Measurements from ENCODE around the gene YJU2.
"Not testable (repeated sequence)": the region's sequence is repeated elsewhere in the genome, so short reads cannot be mapped to it uniquely, and the experiment has no call there.

Gene YJU2

GRCh38 chr19:4267101-4267900 is 20.4 kb downstream of the YJU2 start:
- peak; percentile 32 to 43 for DNase-seq (ENCODE audit: low read depth in 2 of 2, low spot score in 1 of 2)

- DNase-seq (ENCODE audit: low read depth in 2 of 2, low spot score in 1 of 2), result no peak
These were observed 21.3 kb downstream of the YJU2 start for GRCh38 chr19:4267901-4268815.

GRCh38 chr19:4268816-4269430 is 22.0 kb downstream of the YJU2 start:
- no peak for DNase-seq (ENCODE audit: low read depth in 2 of 2, low spot score in 1 of 2)

- DNase-seq (ENCODE audit: low read depth in 2 of 2, low spot score in 1 of 2), result no peak
These were observed 26.0 kb downstream of the YJU2 start for GRCh38 chr19:4272894-4273293.

GRCh38 chr19:4274321-4274686 is 27.4 kb downstream of the YJU2 start:
- DNase-seq (ENCODE audit: low read depth in 2 of 2, low spot score in 1 of 2), result not testable (repeated sequence)

- DNase-seq (ENCODE audit: low read depth in 2 of 2, low spot score in 1 of 2), result no peak
These were observed 30.4 kb downstream of the YJU2 start for GRCh38 chr19:4277191-4277696.

- DNase-seq (ENCODE audit: low read depth in 2 of 2, low spot score in 1 of 2), result no peak
These were observed 31.1 kb downstream of the YJU2 start for GRCh38 chr19:4278010-4278409.

- DNase-seq (ENCODE audit: low read depth in 2 of 2, low spot score in 1 of 2), result no peak
These were observed 31.8 kb downstream of the YJU2 start, which contains the start of gene SHD for GRCh38 chr19:4278419-4279266. SHD (plus strand) TSS chr19:4279266; CDS start chr19:4280064, 798 bp downstream.

GRCh38 chr19:4279267-4279529 is 32.3 kb downstream of the YJU2 start:
- no peak for DNase-seq (ENCODE audit: low read depth in 2 of 2, low spot score in 1 of 2)

- no peak for DNase-seq (ENCODE audit: low read depth in 2 of 2, low spot score in 1 of 2)
These were observed 32.9 kb downstream of the YJU2 start for GRCh38 chr19:4279530-4280422.

GRCh38 chr19:4284176-4284958 is 37.5 kb downstream of the YJU2 start:
- DNase-seq (ENCODE audit: low read depth in 2 of 2, low spot score in 1 of 2), result no peak

GRCh38 chr19:4284974-4285373 is 38.1 kb downstream of the YJU2 start:
- no peak for DNase-seq (ENCODE audit: low read depth in 2 of 2, low spot score in 1 of 2)

GRCh38 chr19:4286141-4286540 is 39.3 kb downstream of the YJU2 start:
- DNase-seq (ENCODE audit: low read depth in 2 of 2, low spot score in 1 of 2), result not testable (repeated sequence)

- DNase-seq (ENCODE audit: low read depth in 2 of 2, low spot score in 1 of 2), result no peak
These were observed 41.4 kb downstream of the YJU2 start for GRCh38 chr19:4288091-4288777.

GRCh38 chr19:4291184-4291732 is 44.4 kb downstream of the YJU2 start:
- no peak for DNase-seq (ENCODE audit: low read depth in 2 of 2, low spot score in 1 of 2)

GRCh38 chr19:4292515-4292914 is 45.6 kb downstream of the YJU2 start:
- DNase-seq (ENCODE audit: low read depth in 2 of 2, low spot score in 1 of 2), result no peak

- DNase-seq (ENCODE audit: low read depth in 2 of 2, low spot score in 1 of 2), result no peak
These were observed 47.5 kb downstream of the YJU2 start for GRCh38 chr19:4294389-4294788.
